Stimulated activated CD8-positive, alpha-beta memory T cell treated with anti-CD3 and anti-CD28 coated beads, Interleukin-12 subunit alpha, Interleukin-12 subunit beta, amount 100 ng/mL, for 4 hours (primary cell): ENCODE measurements around the gene YLPM1.

ENCODE experiments used
- DNase-seq: peaks from one replicate; pipeline ENCODE4 v3.0.0-alpha.2; 2020; ENCODE audit warnings: low read depth

Gene YLPM1

DNA sequence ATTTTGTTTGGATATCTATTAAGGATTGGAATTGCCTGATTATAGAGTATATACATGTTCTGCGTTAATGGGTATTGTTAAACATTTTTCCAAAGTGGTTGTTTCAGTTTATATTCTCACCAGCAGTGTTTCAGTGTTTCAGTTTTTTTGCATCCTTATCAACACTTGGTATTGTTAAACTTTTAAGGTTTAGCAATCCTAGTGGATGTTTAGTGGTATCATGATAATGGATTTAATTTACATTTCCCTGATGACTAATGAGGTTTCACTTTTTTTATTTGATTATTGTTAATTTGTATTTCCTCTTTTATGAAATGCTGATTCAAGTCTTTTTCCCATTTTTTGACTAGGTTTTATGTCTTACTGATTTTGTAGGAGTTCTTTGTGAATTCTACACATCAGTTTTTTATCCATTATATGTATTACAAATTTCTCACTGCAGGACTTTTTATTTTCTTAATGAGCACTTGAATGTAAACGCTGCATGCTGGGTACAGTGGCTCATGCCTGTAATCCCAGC, 23.7 kb downstream of the YLPM1 start:
- no peak for DNase-seq

DNA sequence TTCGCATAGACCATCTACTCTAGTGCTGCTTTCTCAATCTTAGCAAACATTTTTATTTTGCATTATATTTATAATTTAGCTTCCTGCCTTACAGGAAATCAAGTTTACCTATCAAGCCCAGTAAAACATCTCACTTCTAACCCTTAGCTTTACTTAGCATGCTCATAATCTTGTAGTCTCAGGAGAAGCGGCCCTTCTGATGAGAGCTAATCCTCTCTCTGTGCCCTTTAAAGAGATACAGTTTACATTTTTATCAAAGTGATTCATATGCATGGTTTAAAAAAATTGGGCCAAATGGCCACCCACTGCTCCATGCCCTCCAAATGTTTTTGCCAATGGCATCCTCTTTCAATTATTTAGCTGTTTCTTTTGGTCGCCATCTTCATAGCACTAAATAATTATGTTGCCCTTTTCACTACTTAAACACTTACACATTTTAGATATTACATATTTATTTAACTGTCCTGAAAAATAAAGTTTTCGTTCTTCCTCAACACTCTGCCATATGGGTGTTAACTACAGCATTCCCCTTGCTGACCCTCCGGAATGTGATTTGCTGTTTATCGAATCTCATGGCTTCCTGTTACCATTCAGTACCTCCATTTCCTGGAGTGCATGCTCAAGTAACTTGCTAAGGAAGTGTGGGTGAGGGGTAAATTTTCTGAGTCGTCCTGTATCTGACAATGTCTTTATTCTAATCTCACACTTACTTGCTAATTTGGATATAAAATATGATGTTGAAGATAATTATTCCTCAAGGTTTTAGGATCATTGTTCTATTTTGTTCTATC, 29.3 kb downstream of the YLPM1 start:
- DNase-seq, result no peak

DNA sequence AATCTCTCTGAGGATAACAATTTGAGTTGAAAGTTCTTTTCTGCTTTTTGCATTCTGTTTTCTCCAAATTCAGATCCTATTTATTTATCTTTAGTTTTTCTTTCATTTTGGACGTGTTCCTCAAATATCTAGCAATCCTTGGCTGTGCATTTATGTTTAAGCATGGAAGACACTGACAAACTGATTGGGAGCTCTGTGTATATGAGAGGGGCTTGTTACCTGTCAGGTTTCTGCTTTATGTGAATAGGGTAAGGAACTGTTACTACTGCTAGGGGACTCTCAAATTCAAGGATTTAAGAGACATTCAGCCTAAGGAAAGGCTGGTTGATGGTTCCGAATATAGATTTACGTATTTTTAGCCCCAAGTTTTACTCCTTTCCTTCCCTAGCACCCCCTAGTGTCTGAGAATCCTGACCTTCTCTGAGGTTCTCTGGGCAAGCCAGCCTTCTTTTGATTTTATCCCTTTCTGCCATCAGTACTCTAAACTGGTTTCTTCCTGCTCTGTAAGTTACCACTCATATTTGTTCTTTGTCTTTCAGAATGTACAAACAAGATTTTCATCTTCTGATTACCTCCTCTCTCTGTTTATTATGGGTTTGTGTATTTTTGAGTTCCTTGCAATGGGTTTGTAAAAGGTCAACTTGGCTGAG, 30.5 kb downstream of the YLPM1 start:
- no peak for DNase-seq

DNA sequence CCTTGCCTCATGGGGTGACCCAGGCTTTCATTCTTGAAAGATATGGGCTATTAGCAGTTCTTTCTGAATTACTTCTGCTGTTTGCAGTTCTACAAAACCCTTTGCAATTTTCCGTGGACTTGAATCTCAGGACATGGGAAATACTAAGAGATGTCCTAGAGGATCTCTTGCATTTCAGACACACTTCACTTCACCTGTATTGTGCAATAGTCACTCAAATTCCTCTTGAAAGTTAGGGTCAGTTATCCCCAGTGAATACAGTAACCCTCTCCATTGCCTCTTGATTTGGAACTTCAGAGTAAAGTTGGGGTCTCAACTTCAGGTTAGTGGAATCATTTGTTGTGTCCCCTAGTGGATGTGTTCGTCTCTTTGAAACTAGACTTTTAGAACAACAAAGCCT, 31.8 kb downstream of the YLPM1 start:
- no peak for DNase-seq

DNA sequence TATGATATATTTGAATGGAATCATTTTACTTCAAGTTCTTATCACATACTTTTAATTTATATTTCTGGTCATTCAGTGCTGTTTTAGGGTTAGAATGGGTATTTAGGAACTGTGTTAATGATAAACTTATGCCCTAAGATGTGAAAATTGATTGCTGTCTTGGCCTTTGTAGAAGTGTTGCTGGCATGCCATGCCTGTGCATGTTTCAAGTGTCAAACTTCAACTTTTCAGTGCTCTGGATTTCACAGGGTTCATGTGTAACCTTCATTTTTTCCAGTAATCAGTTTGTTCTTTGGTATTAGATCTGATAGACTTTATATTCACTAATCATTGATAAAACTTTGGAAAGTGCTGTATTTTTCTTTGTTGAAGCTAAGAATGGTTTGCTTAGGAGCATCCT, 36.6 kb downstream of the YLPM1 start:
- no peak for DNase-seq

DNA sequence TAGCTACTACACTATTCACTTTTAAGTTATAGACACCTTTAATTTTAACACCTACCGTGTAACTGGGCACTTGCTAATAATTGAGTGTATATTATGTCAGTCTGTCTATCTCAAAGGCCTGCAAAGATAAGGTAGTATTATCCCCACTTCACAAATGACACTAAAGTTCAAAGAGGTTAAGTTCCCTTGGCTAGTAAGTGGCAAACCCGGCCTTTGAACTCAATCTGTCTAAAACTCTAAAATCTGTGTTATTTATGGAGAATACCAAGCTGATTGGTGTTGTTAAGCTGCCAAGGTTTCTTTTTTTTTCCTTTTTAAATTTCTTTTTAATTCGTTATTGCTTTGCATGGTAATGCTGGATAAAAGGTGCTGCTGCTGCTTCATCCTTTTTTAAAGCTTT, 37.7 kb downstream of the YLPM1 start:
- DNase-seq, result no peak

DNA sequence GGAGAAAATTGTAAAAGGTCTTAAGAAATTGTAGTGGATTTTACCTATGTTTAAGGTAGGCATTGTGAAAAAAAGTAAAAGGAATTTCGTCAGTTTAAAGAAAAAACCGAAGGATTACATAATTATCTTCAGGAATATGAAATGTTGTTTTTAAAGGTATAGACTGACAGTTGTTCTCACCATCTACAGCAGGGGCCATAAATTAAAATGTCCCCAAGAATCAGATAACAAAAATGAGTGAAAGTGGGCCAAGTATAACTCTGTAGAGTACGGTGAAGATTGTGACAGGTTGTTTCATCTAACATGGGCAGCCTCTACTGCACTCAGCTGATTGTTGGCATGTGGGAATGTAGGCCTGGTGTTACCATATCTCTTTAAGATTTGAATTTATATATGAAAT, 38.3 kb downstream of the YLPM1 start:
- no peak for DNase-seq

DNA sequence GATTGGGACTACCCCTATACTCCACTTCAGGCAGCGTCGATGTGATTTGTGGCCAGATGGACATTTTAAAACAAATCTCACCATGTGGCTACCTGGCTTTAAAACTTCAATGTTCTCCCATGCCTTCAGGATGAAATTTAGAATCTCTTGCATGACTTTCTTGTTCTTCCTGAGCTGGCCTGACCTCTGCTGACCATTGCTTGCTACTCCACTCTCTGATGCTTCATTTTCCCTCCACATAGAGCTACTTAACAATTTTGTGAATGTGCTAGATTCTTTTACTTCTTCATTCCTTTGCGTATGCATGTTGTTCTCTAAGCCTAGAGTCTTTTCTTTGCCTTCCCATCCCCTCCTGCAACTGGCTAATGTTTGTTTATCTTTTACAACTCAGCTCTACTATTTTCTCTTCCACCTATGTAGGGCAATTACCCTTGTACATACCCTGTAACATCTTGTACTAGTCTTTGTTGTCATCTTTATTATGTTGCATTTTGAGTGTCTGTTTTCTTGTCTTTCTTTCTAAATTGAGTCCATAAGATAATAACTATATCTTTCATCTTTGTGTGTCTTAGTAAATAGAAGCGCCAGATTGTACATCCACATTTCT, 41.2 kb downstream of the YLPM1 start:
- DNase-seq, result no peak

DNA sequence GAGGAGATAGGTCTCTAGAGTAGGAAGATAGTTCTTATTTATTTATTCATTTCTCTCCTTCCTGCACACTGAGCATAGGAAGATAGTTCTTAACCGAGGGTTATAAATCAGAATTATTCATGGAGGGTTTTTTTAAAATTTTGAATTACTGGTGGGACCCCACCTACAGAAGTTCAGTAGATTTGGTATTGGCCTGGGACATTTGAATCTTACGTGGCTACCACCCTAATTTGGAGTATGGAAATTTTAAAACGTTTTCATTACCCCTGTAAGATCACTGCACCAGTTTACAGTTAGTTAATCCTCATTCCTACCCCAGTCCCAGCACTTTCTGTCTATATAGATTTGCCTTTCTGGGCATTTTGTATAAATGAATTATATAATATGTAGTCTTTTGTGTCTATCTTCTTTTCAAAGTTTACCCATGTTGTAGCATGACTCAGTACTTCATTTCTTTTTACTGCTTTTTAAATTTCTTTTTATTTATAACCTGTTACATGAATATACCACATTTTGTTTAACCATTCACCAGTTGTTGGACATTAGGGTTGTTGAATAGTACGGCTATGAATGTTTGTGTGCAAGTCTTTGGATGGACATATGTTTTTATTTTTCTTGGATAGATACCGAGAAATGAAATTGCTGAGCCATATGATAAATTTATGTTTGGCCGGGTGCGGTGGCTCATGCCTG, 44.9 kb downstream of the YLPM1 start:
- no peak for DNase-seq

DNA sequence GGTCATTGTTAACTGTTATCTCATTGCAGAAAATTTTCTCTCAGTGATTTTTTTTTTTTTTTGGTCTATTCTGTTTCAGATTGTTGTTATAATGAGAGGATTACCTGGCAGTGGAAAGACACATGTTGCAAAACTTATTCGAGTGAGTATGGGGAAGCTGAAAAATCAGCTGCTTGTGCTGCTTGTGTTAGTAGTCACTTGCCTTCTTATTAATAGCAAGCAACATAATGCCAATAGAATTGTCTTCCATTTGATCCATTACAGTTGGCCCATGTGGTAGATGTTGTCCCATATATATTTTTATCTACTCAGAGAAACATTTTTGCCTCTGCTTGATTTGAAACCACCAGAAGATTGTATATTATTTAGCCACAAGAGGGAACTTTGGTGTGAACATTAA, 53.0 kb downstream of the YLPM1 start:
- DNase-seq, result no peak

DNA sequence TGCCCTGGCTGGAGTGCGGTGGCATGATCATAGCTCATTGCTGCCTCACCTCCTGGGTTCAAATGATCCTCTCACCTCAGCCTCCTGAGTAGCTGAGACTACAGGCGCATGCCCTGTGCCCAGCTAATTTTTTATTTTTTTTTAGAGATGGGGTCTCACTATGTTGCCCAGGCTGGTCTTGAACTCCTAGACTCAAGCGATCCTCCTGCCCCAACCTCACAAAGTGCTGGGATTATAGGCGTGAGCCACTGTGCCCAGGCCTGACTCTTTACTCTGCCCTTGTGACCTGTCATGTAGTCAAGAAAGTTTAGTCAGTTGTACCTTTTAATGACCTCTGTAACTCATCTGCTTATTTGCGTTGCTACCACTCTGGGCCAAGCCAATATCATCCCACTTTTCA, 57.2 kb downstream of the YLPM1 start:
- DNase-seq, result no peak

DNA sequence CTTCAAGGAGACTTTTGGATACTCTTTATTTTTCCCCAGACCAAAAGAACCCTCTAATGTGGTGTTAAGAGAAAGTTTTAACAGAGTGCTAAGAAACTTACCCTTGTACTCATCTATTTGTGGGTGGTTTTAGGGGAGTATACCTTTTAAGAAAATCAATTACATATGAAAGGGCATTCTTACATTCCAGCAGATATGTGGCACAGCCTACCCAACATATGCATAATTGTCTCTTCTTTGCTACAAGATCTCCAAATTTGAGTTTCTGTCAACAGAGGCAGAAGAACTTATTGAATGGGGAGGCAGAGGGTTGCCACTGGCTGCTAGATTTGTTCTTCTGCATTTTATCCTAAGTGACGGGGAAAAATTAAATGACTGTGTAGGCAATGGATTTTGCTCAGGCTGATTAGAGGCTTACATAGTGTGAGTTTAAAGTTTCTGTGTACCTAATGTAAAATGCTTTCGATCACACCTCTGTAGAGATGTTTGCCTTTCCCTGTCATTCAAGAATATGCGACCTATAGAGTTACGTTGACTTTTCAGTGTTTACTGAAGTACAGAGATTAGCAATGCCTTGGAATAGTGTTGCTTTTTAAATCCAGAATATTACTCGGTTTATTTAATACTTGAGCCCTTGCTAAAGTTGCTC, 58.3 kb downstream of the YLPM1 start:
- no peak for DNase-seq

DNA sequence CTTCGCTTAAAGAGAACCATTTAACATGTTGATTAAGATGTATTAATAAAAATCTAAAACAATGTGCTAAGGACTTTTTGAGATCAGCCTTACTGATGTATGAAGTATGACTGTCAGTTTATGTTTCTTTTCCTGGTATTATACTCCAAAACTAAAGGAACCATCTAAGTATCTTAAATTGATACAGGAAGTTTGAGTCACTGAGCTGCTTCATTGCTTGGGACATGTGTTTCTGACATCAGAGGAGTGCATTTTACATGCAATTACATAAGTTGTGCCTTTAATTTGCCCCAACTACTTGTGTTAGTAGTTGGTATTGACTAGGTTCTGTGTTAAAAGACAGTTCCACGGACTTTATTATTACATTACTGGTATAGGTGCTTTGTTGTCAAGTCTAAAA, 61.9 kb downstream of the YLPM1 start:
- DNase-seq, result no peak

DNA sequence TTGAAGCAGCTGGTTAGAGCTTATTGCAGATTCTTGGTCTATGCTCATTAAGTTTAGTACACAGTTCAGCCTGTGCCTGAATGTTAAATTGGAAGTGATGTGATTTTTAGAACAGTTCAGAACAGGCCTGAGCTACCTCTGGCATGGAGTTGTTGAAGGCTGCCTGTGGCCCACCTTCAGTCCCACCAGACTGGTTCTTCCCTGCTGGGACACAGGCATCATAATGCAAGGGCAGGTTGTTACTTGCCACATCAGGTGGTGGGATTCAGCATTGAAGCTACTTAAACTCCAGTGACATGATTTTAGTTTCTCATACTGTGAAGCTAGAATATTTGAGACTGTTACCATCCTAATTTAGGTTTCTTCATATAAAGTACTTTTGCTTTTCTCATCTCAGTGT, 63.5 kb downstream of the YLPM1 start:
- no peak for DNase-seq

DNA sequence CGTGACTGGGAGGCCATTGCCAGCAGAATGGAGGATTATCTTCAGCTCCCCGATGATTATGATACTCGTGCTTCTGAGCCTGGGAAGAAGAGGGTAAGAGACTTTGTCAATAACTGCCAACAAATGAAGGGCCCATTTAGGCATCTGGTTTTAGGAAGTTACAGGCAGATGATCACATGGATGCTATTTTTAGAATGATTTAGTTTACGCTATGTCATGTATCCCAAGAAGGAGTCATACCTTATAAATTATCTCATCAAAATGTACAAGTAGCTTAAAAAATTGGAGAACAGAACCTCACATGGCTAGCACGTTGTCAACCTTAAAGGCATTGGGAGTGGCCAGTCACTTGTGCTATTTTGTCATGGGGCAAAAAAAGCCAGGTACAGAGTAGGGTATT, 66.1 kb downstream of the YLPM1 start:
- no peak for DNase-seq

DNA sequence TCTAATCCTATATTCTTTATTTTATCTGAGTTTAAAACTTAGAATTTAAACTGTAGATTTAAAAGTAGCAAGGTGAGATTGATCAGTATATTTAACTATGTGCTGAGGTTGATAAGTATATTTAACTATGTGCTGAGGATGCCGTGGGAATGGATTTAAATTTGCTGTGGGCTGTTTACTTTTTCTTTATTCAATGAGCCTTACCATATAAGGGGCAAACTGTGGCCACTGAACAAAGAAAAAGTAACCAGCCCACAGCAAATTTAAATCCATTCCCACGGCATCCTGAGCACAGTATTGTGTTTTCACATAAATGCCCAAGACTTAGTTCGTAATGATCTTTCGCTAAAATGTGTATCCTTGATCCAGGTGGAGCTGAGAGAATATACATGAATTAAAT, 69.7 kb downstream of the YLPM1 start:
- no peak for DNase-seq

DNA sequence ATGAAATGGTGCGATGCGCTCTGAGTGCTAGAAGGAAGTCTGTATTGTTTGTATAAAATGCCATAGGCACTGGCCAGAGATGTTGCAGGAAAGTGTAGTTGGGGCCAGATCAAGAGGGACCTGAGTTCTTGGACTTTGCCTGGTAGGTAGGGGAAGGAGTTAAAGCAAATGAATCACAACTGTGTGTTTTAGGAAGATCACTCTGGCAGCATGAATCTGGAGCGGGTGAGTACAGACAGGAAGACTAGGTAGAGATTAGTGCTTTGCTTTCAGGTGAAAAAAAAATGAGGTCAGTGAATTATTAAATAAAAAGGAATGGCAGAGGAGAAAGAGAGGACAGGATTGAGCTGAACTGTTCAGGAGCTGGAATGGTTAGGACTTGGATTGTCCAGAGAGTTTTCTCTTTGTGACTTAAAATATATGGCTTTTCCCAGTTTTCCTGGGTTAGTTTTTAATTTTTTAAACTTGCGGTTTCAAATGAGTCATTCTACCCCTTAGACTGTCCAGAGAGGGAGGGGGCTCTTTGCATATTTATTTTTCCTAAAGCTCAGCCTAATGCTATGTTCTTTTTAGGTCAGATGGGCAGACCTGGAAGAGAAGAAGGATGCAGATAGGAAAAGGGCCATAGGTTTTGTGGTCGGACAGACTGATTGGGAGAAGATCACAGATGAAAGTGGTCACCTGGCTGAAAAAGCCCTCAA, 71.7 kb downstream of the YLPM1 start:
- no peak for DNase-seq

DNA sequence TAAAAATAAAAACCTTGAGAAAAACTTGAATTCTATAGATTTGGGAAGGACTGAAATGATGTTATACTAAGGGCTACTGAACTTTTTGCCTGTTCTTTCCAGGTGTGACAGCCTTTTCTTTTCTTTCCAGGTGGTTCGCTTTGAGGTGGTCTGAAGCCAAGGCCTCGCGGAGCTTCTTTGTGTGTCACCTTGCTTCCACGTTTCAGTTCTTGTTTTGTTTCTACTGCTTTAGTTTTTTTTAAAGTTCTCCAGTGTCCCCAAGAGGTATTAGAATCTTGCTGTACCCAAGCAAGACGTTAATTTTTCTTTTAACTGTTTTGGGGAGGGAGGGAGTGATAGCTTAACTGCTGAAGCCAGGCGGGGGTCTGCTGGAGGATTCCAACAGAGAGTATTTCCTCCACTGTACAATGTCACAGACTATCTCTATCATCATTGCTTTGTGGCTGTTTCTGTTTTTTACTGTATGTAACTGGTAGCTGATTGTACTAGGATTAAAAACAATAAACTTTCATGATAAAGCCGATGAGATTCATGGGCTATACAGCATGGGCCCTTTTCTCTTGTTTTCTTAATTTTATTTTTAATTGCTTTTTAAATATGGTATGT, 72.6 kb downstream of the YLPM1 start:
- no peak for DNase-seq

DNA sequence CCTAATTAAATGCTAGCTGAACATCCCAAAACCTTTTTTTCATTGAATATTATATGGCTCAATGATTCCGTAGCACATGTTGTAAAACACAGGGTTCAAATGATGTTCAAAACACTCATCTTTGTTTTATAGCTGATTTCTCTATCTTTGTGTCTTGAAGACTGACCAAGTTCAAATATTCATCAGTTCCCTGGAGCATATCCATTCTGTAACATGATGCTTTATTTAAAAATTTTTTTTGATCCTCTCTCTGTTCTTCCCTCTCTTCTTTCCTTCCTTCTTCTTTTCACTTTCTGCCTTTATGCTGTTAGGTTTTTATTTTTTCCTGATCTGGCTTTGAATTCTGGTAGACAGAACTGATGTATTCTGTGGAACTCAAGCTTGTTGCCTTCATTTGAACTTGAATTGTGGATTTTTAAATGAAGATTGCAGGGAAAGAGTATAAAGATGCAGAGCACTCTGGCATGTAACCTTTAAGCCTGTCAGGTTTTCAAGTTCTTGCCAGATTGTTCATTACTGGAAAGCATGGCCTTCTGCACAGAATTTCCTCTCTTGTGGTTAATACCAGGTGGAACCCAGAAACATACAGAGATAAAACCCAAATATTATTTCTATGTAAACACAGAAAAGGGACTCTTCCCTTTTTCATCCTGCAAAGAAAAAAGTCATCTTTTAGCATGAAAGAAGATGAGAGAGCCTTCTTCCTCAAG, 73.3 kb downstream of the YLPM1 start:
- DNase-seq, result no peak

DNA sequence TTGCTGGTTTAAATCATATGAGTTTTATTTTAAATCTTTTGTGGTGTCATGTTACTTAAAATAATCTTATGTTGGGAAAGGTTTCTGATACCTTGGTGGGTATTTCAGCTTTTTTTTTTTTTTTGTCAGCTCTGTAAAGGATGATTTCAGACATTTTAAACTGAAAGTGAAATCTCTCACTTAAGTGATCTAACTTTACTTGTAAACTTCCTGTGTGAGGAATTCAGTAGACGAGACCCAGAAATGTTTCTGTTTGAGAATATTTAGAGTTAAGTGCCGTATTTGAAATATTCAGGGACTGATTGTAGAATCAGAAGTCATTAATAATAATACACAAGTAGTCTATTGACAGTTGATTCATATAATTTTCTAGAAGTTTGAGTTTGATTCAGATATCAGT, 75.0 kb downstream of the YLPM1 start:
- DNase-seq, result no peak
